ENCODE data around the gene ABHD12B. TPM values are rescaled to one million over a fixed set of nuclear protein-coding genes. Genes with fewer than 3 reads are reported as not detected.

ABHD12B gene
- polyA plus RNA-seq, 1 of the 3 experiments (the other 2 are of a cell fraction), result not detected

- peak overlapping the region in 1 of 2 experiments; percentile 34; a peak in 1 of 4 replicates for H3K27ac ChIP-seq (ENCODE audit: low read depth in 2 of 2, low read length in 1 of 2)
- no peaks in the 10 kb centered on the region for H3K27me3 ChIP-seq (ENCODE audit: insufficient read depth)
- peak; percentile 27 for DNase-seq
- peak overlapping the region; percentile 71 to 80 for H3K4me3 ChIP-seq (ENCODE audit: low read depth in 2 of 2, low read length in 1 of 2)
- no peaks in the 10 kb centered on the region for H3K9me3 ChIP-seq
- no peak overlapping the region for H2AFZ ChIP-seq (ENCODE audit: low read depth)
- POLR2A ChIA-PET, result interaction anchor here (0.8 to 1.3 kb wide), 3 partner anchors 42 to 266 kb away, joined by 3 to 4 read pairs (median 3); partner anchors contain the start of gene TRIM9
- peaks cover 57% of the 10 kb centered on the region for H3K79me2 ChIP-seq (ENCODE audit: insufficient read depth)
- H3K36me3 ChIP-seq (replicated peaks in 1 of 2; ENCODE audit: control insufficient read depth in 1 of 2, insufficient read depth in 2 of 2, low read length in 1 of 2), result peaks cover 3 to 9% of the 10 kb centered on the region in 2 experiments
- peak overlapping the region; percentile 90 for H3K4me2 ChIP-seq
- 38% methylated on average over 14 of the region's 14 CpGs for WGBS (ENCODE audit: low lambda C conversion rate)
- no peaks in the 10 kb centered on the region for H3K9me2 ChIP-seq
- no peaks in the 10 kb centered on the region for H3F3A ChIP-seq (replicated peaks; ENCODE audit: insufficient read depth)
- CTCF ChIA-PET, result interaction anchor here (0.7 to 2.3 kb wide), 6 partner anchors 21 to 56 kb away, joined by 3 to 9 read pairs (median 4); no protein-coding TSS in a partner anchor
- H3K4me1 ChIP-seq (ENCODE audit: control insufficient read depth in 1 of 2, insufficient read depth in 2 of 2, low read depth in 1 of 2, low read length in 1 of 2), result peaks cover 16 to 19% of the 10 kb centered on the region in 2 experiments; a peak in 2 of 4 replicates
- peak overlapping the region; percentile 89 for H3K9ac ChIP-seq
- H4K20me1 ChIP-seq (ENCODE audit: insufficient read depth), result peaks cover 56% of the 10 kb centered on the region
- TF ChIP-seq ELF1 (IDR thresholded peaks at IDR 0.05) (no peak), MXI1 (IDR thresholded peaks at IDR 0.05; ENCODE audit: low read depth, low read length) (no peak), ZBTB33 (IDR thresholded peaks at IDR 0.05; ENCODE audit: borderline replicate concordance, low read depth) (no peak), SMC3 (IDR thresholded peaks at IDR 0.05; ENCODE audit: low read depth, low read length) (no peak), YY1 (IDR thresholded peaks at IDR 0.05; ENCODE audit: low read depth) (no peak), RXRA (IDR thresholded peaks at IDR 0.05; ENCODE audit: borderline replicate concordance, low read depth) (no peak), USF2 (IDR thresholded peaks at IDR 0.05; ENCODE audit: borderline replicate concordance, low read depth, low read length) (no peak), REST (IDR thresholded peaks at IDR 0.05; ENCODE audit: low read depth, low read length) (no peak), SIN3A (IDR thresholded peaks at IDR 0.05; ENCODE audit: borderline replicate concordance, low read depth, low read length) (no peak), NFIC (IDR thresholded peaks at IDR 0.05; ENCODE audit: borderline replicate concordance) (no peak), EP300 (IDR thresholded peaks at IDR 0.05; ENCODE audit: borderline replicate concordance in 1 of 2, low read depth in 1 of 2, low read length in 1 of 2) (no peak), FOXM1 (IDR thresholded peaks at IDR 0.05; ENCODE audit: low read depth) (no peak), PBX3 (IDR thresholded peaks at IDR 0.05) (no peak), NRF1 (IDR thresholded peaks at IDR 0.05; ENCODE audit: low read depth, low read length) (no peak), RFX5 (IDR thresholded peaks at IDR 0.05; ENCODE audit: low read length) (no peak)
Measured at GRCh38 chr14:50829489-50830043, 42.3 kb upstream of the ABHD12B start.
